Activated T-helper 1 cell treated with anti-CD3 and anti-CD28 coated beads, Interleukin-2, amount 50 U/mL, for 16 hours (primary cell): Measurements from ENCODE around the gene OBP2A.
"Not testable (repeated sequence)": the region's sequence is repeated elsewhere in the genome, so short reads cannot be mapped to it uniquely, and the experiment has no call there.

Source experiments
- DNase-seq, 2 donors: peaks; one replicate each; pipeline ENCODE4 v3.0.0-alpha.2; 2020; ENCODE audit warnings: low read depth in 1 of 2, low spot score in 1 of 2

OBP2A gene

GRCh38 chr9:135545646-135546176 lies at the start of gene OBP2A:
Gene OBP2A, plus strand, starts transcription at chr9:135546126. Its CDS starts 55 bp downstream, at chr9:135546181.
- not testable (repeated sequence) for DNase-seq

GRCh38 chr9:135498381-135499126 lies 47.4 kb upstream of the OBP2A start:
- DNase-seq: no peak

- DNase-seq: peak; percentile 82 to 87
Measured at GRCh38 chr9:135499326-135500070, 46.4 kb upstream of the OBP2A start.

- no peak for DNase-seq
Measured at GRCh38 chr9:135500071-135500524, 45.8 kb upstream of the OBP2A start.

- peak; percentile 73 to 79 for DNase-seq
Measured at GRCh38 chr9:135500525-135501260, 45.2 kb upstream of the OBP2A start, which contains the start of gene MRPS2. Gene MRPS2, plus strand, starts transcription at chr9:135500682. Its CDS starts 29 bp downstream, at chr9:135500711.

- DNase-seq: no peak
Measured at GRCh38 chr9:135501261-135502167, 44.4 kb upstream of the OBP2A start.

GRCh38 chr9:135502168-135502872 lies 43.6 kb upstream of the OBP2A start:
- DNase-seq: no peak

GRCh38 chr9:135502873-135503321 lies 43.0 kb upstream of the OBP2A start:
- no peak for DNase-seq

GRCh38 chr9:135503371-135504261 lies 42.3 kb upstream of the OBP2A start:
- no peak for DNase-seq

- DNase-seq: no peak
Measured at GRCh38 chr9:135504262-135505243, 41.4 kb upstream of the OBP2A start.

- DNase-seq: no peak
Measured at GRCh38 chr9:135505406-135506187, 40.3 kb upstream of the OBP2A start.

GRCh38 chr9:135506327-135507103 lies 39.4 kb upstream of the OBP2A start:
- DNase-seq: no peak

- no peak for DNase-seq
Measured at GRCh38 chr9:135507104-135508035, 38.6 kb upstream of the OBP2A start.

GRCh38 chr9:135508211-135508820 lies 37.6 kb upstream of the OBP2A start:
- no peak for DNase-seq
